Right kidney (tissue), 1 donor: ENCODE data around the gene BAIAP2.

ENCODE experiments used
- DNase-seq: peaks from one replicate; pipeline ENCODE4 v3.0.0-alpha.2; 2016

The BAIAP2 gene

GRCh38 chr17:81160306-81160705, 125.4 kb downstream of the BAIAP2 start:
- no peak for DNase-seq

GRCh38 chr17:81160747-81161453, 125.9 kb downstream of the BAIAP2 start:
- no peak for DNase-seq

GRCh38 chr17:81161536-81161935, 126.6 kb downstream of the BAIAP2 start:
- no peak for DNase-seq

GRCh38 chr17:81161972-81162371, 127.0 kb downstream of the BAIAP2 start:
- DNase-seq = no peak

GRCh38 chr17:81162491-81162890, 127.5 kb downstream of the BAIAP2 start:
- no peak for DNase-seq

GRCh38 chr17:81163051-81163695, 128.2 kb downstream of the BAIAP2 start:
- no peak for DNase-seq

GRCh38 chr17:81163703-81164370, 128.9 kb downstream of the BAIAP2 start:
- no peak for DNase-seq

- DNase-seq = peak; percentile 59
Observed at GRCh38 chr17:81164371-81165245, 129.7 kb downstream of the BAIAP2 start.

- peak; percentile 80 for DNase-seq
Observed at GRCh38 chr17:81165246-81166032, 130.5 kb downstream of the BAIAP2 start, which contains the start of gene PVALEF. TSS of gene PVALEF (plus strand) at chr17:81165507. CDS start at chr17:81181227, 15,720 bp downstream.

GRCh38 chr17:81166033-81166492, 131.1 kb downstream of the BAIAP2 start, which contains the start of gene AATK:
TSS of gene AATK (minus strand) at chr17:81166221. CDS start at chr17:81165992, 229 bp downstream.
- DNase-seq = no peak
